Adrenal gland (tissue), 5 donors: ENCODE measurements around the gene ITIH4.

Experiments
- POLR2A ChIP-seq, 2 donors: fragments of 450-650 bp; IDR thresholded peaks; one replicate each; pipeline ENCODE4 v1.6.1; 2017; ENCODE audit warnings: antibody characterized with exemption in 2 of 2, mild to moderate bottlenecking in 2 of 2, moderate library complexity in 1 of 2
- TF ChIP-seq, protein P1 (sequence below), 6 experiments: fragments of 450-650 bp in 4 of 6; fragments of 200-600 bp in 2 of 6; sonication (generic) in 1 of 6; IDR thresholded peaks; 1 replicate in 5 of 6; 2 replicates in 1 of 6; pipeline versions ENCODE4 v1.5.1 to v1.8.0; 2016 to 2021; ENCODE audit warnings: antibody characterized with exemption in 6 of 6, mild to moderate bottlenecking in 2 of 6, moderate library complexity in 1 of 6
- donor health status: DM: no; HTN: no; CAD: no.

DNA sequence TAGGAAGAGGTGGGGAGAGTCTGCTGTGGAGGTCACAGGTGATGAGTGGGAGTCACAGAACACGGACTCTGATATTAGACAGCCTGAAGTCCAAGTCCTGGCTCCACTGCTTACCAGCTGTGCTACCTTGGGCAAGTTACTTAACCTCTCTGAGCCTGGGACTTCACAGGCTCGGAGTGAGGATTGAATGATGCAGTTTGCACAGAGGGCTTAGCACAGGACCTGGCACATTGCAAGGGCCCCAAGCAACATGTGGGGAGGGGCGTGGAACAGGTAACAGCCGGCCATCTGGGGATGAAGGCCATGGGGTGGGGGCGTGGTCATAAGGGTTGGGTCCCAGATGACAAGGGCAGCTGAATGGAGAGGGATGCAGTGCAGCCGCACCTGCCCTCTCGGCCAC, 40.1 kb downstream of the ITIH4 start:
- TF ChIP-seq, protein P1, sequence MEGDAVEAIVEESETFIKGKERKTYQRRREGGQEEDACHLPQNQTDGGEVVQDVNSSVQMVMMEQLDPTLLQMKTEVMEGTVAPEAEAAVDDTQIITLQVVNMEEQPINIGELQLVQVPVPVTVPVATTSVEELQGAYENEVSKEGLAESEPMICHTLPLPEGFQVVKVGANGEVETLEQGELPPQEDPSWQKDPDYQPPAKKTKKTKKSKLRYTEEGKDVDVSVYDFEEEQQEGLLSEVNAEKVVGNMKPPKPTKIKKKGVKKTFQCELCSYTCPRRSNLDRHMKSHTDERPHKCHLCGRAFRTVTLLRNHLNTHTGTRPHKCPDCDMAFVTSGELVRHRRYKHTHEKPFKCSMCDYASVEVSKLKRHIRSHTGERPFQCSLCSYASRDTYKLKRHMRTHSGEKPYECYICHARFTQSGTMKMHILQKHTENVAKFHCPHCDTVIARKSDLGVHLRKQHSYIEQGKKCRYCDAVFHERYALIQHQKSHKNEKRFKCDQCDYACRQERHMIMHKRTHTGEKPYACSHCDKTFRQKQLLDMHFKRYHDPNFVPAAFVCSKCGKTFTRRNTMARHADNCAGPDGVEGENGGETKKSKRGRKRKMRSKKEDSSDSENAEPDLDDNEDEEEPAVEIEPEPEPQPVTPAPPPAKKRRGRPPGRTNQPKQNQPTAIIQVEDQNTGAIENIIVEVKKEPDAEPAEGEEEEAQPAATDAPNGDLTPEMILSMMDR (IDR thresholded peaks at IDR 0.05): no peak
- no peak for TF ChIP-seq POLR2A (IDR thresholded peaks at IDR 0.05)
